ENCODE measurements around the gene SLC25A19. TPM values are rescaled to one million over a fixed set of nuclear protein-coding genes. Genes with fewer than 3 reads are reported as not detected.
A peak's percentile ranks its signal among the peaks of the same experiment; 100 is the strongest.

SLC25A19 gene
- polyA plus RNA-seq, 1 of the 3 experiments (the other 2 are of a cell fraction): 11.7 TPM

GRCh38 chr17:75335315-75335714, 46.1 kb upstream of the SLC25A19 start:
- WGBS (ENCODE audit: low lambda C conversion rate): 76% methylated on average over 3 of the region's 3 CpGs
- no peaks in the 10 kb centered on the region for H3K9me2 ChIP-seq
- H3K36me3 ChIP-seq (replicated peaks in 1 of 2; ENCODE audit: control insufficient read depth in 1 of 2, insufficient read depth in 2 of 2, low read length in 1 of 2): peaks cover 7 to 15% of the 10 kb centered on the region in 2 experiments
- peaks cover 2 to 9% of the 10 kb centered on the region in 2 experiments; a peak in 3 of 4 replicates for H3K4me1 ChIP-seq (ENCODE audit: control insufficient read depth in 1 of 2, insufficient read depth in 2 of 2, low read depth in 1 of 2, low read length in 1 of 2)
- peaks cover 50% of the 10 kb centered on the region for H4K20me1 ChIP-seq (ENCODE audit: insufficient read depth)
- peak; percentile 58 for DNase-seq
- H3K27me3 ChIP-seq (ENCODE audit: insufficient read depth): no peaks in the 10 kb centered on the region
- H3K9ac ChIP-seq: no peak overlapping the region
- no peak overlapping the region for H2AFZ ChIP-seq (ENCODE audit: low read depth)
- H3K4me3 ChIP-seq (ENCODE audit: low read depth in 2 of 2, low read length in 1 of 2): no peak overlapping the region
- H3F3A ChIP-seq (replicated peaks; ENCODE audit: insufficient read depth): peaks cover 24% of the 10 kb centered on the region
- no peak for TF ChIP-seq PBX3 (IDR thresholded peaks at IDR 0.05)
- TF ChIP-seq RCOR1 (IDR thresholded peaks at IDR 0.05; ENCODE audit: low read length): 0 out of 2 replicates have a peak, but pooled peaks have one; percentile 23
- TF ChIP-seq NRF1 (IDR thresholded peaks at IDR 0.05; ENCODE audit: low read depth, low read length): no peak
- no peak for TF ChIP-seq FOSL2 (IDR thresholded peaks at IDR 0.05; ENCODE audit: borderline replicate concordance, low read depth)
- peak; percentile 52; the same call in 1 of the 2 replicates for TF ChIP-seq GATA2 (CRISPR knock-in tag; IDR thresholded peaks at IDR 0.05)
- TF ChIP-seq SIN3A (IDR thresholded peaks at IDR 0.05; ENCODE audit: borderline replicate concordance, low read depth, low read length): no peak
- TF ChIP-seq REST (IDR thresholded peaks at IDR 0.05; ENCODE audit: low read depth, low read length): no peak
- TF ChIP-seq RAD21 (IDR thresholded peaks at IDR 0.05; ENCODE audit: low read length): no peak
- POLR2A ChIA-PET: interaction anchor here (1.0 to 1.3 kb wide), 2 partner anchors 59 to 121 kb away, joined by 4 read pairs; partner anchors contain the start of gene TMEM94
- H3K4me2 ChIP-seq: no peak overlapping the region
- peak overlapping the region in 1 of 2 experiments; percentile 11; a peak in 1 of 4 replicates for H3K27ac ChIP-seq (ENCODE audit: low read depth in 2 of 2, low read length in 1 of 2)
- H3K79me2 ChIP-seq (ENCODE audit: insufficient read depth): peaks cover 93% of the 10 kb centered on the region
- CTCF ChIA-PET: interaction anchor here (0.6 to 8.0 kb wide), 10 partner anchors 10 to 149 kb away, joined by 3 to 56 read pairs (median 6); partner anchors contain the start of genes MIF4GD and SLC25A19
- H3K9me3 ChIP-seq: no peaks in the 10 kb centered on the region

GRCh38 chr17:75334723-75335122, 45.5 kb upstream of the SLC25A19 start:
- CTCF ChIA-PET: interaction anchor here (1.1 to 8.0 kb wide), 6 partner anchors 9 to 95 kb away, joined by 3 to 56 read pairs (median 14); partner anchors contain the start of genes MIF4GD and SLC25A19
- H3K4me3 ChIP-seq (ENCODE audit: low read depth in 2 of 2, low read length in 1 of 2): no peak overlapping the region

More at GRCh38 chr17:75334723-75335122, 45.5 kb upstream of the SLC25A19 start:
- H4K20me1 ChIP-seq (ENCODE audit: insufficient read depth): peaks cover 44% of the 10 kb centered on the region
- no peaks in the 10 kb centered on the region for H3K27me3 ChIP-seq (ENCODE audit: insufficient read depth)
- no peak overlapping the region for H3K4me2 ChIP-seq
- no peak overlapping the region for H3K27ac ChIP-seq (ENCODE audit: low read depth in 2 of 2, low read length in 1 of 2)
- H3K4me1 ChIP-seq (ENCODE audit: control insufficient read depth in 1 of 2, insufficient read depth in 2 of 2, low read depth in 1 of 2, low read length in 1 of 2): peaks cover 2 to 9% of the 10 kb centered on the region in 2 experiments; a peak in 3 of 4 replicates
- H3K79me2 ChIP-seq (ENCODE audit: insufficient read depth): peaks cover 93% of the 10 kb centered on the region
- 98% methylated on average over 3 of the region's 3 CpGs for WGBS (ENCODE audit: low lambda C conversion rate)
- no peak for DNase-seq
- TF ChIP-seq SIN3A (IDR thresholded peaks at IDR 0.05; ENCODE audit: borderline replicate concordance, low read depth, low read length) (no peak), POLR2AphosphoS5 (IDR thresholded peaks at IDR 0.05; ENCODE audit: low read depth, low read length) (no peak), EZH2phosphoT487 (IDR thresholded peaks at IDR 0.05; ENCODE audit: borderline replicate concordance, low read depth) (no peak), NFIC (IDR thresholded peaks at IDR 0.05; ENCODE audit: borderline replicate concordance) (no peak), RXRA (IDR thresholded peaks at IDR 0.05; ENCODE audit: borderline replicate concordance, low read depth) (no peak)
- peaks cover 7 to 20% of the 10 kb centered on the region in 2 experiments for H3K36me3 ChIP-seq (replicated peaks in 1 of 2; ENCODE audit: control insufficient read depth in 1 of 2, insufficient read depth in 2 of 2, low read length in 1 of 2)
- no peaks in the 10 kb centered on the region for H3K9me2 ChIP-seq
- no peak overlapping the region for H3K9ac ChIP-seq
- H2AFZ ChIP-seq (ENCODE audit: low read depth): no peak overlapping the region
- H3F3A ChIP-seq (replicated peaks; ENCODE audit: insufficient read depth): peaks cover 20% of the 10 kb centered on the region
- POLR2A ChIA-PET: no interaction called here
- H3K9me3 ChIP-seq: no peaks in the 10 kb centered on the region

All from SK-N-SH (cell line).